ENCODE results near the gene MAGEB10.

MAGEB10 gene
- long read RNA-seq, result 0 reads

DNA sequence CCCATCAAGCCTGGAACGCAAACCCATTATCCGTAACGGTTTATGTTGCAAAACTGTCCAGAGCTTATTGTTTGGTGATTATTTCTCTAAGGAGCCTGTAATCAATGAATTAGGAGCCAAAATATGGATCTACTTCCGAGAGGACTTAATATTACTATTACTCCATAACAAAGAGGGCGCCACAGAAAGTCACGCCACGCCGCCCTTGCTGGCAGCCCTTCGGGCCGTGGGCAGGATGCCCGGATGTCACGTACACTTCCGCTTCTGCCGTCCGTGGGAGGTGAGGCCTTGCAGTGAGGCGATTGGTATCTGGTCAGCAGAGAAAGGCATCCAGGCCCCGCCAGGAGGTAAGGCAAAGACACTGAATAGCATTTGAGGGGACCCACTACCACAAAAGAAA is at the start of gene MAGEB10:
Gene MAGEB10 (plus strand): TSS at position 301 of the 400 bp plus-strand sequence. CDS start 13,317 bp downstream, outside the sequence.
- no peak for TF ChIP-seq GABPA (IDR thresholded peaks at IDR 0.05; ENCODE audit: low read depth)
- no peak for TF ChIP-seq REST (IDR thresholded peaks at IDR 0.05; ENCODE audit: insufficient replicate concordance, low read depth)
- TF ChIP-seq SPI1 (IDR thresholded peaks at IDR 0.05; ENCODE audit: borderline replicate concordance, low read depth), result no peak
- TF ChIP-seq, protein P1, sequence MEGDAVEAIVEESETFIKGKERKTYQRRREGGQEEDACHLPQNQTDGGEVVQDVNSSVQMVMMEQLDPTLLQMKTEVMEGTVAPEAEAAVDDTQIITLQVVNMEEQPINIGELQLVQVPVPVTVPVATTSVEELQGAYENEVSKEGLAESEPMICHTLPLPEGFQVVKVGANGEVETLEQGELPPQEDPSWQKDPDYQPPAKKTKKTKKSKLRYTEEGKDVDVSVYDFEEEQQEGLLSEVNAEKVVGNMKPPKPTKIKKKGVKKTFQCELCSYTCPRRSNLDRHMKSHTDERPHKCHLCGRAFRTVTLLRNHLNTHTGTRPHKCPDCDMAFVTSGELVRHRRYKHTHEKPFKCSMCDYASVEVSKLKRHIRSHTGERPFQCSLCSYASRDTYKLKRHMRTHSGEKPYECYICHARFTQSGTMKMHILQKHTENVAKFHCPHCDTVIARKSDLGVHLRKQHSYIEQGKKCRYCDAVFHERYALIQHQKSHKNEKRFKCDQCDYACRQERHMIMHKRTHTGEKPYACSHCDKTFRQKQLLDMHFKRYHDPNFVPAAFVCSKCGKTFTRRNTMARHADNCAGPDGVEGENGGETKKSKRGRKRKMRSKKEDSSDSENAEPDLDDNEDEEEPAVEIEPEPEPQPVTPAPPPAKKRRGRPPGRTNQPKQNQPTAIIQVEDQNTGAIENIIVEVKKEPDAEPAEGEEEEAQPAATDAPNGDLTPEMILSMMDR (IDR thresholded peaks at IDR 0.05; ENCODE audit: insufficient read depth, low read length), result no peak
- Histone ChIP-seq H3K27ac (replicated peaks) (no peak within 1 kb of the TSS), H3K27me3 (ENCODE audit: insufficient read depth, poor library complexity, severe bottlenecking) (no peaks in the 10 kb centered on the region), H3K4me3 (replicated peaks; ENCODE audit: insufficient read depth, low read length) (no peak within 1 kb of the TSS)
- DNase-seq (ENCODE audit: low read depth in 1 of 2, low spot score in 1 of 2), result no peak

DNA sequence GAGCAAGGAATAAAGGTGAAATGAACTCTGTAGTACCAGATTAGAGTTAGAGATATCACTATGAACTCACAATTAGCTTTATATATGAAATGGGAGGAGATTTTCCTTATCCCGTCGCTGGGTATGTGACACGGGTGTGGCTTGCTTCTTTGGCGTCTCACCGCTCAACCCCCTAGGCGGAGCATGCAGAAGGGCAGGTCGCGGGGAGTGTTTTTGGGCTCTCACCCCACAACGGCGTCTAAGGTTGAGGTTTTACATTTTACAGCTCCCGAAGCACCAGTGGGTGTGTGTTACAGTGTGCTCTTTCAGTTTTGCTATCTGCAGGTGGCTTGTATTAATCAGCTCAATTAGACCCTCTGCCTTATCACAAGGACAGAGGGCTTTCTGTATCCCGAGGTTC is 42.1 kb upstream of the MAGEB10 start:
- no peak overlapping the region for H3K27ac ChIP-seq (replicated peaks)
- DNase-seq (ENCODE audit: low read depth in 1 of 2, low spot score in 1 of 2), result no peak
- no peak overlapping the region for H3K4me3 ChIP-seq (replicated peaks; ENCODE audit: insufficient read depth, low read length)
- TF ChIP-seq REST (IDR thresholded peaks at IDR 0.05; ENCODE audit: insufficient replicate concordance, low read depth), result no peak
- TF ChIP-seq, protein P1 (IDR thresholded peaks at IDR 0.05; ENCODE audit: insufficient read depth, low read length), result no peak
- TF ChIP-seq GABPA (IDR thresholded peaks at IDR 0.05; ENCODE audit: low read depth), result no peak
- no peak for TF ChIP-seq SPI1 (IDR thresholded peaks at IDR 0.05; ENCODE audit: borderline replicate concordance, low read depth)
- no peak for TF ChIP-seq POLR2AphosphoS5 (IDR thresholded peaks at IDR 0.05; ENCODE audit: low read depth)
- H3K27me3 ChIP-seq (ENCODE audit: insufficient read depth, poor library complexity, severe bottlenecking), result no peaks in the 10 kb centered on the region

DNA sequence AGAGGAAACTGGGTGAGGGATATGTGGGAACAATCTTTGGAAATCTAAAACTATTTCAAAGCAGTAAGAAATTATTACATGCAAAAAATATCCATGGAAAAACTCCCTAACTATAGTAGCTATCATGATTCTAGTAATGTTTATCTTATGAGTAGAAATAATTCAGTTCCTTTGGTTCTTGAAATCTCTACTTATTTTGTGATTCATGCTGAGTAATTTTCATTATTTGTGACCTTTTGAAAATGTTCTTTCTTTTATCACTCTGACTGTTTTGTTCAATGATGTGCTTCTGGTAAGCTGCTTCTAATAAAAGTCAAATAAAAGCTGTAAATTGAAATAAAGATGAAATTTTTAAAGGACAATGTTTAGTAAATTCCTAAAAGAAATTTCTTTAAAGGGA is 40.4 kb upstream of the MAGEB10 start:
- H3K27me3 ChIP-seq (ENCODE audit: insufficient read depth, poor library complexity, severe bottlenecking), result no peaks in the 10 kb centered on the region
- no peak overlapping the region for H3K27ac ChIP-seq (replicated peaks)
- no peak overlapping the region for H3K4me3 ChIP-seq (replicated peaks; ENCODE audit: insufficient read depth, low read length)
- no peak for DNase-seq (ENCODE audit: low read depth in 1 of 2, low spot score in 1 of 2)
- TF ChIP-seq REST (IDR thresholded peaks at IDR 0.05; ENCODE audit: insufficient replicate concordance, low read depth) (no peak), POLR2AphosphoS5 (IDR thresholded peaks at IDR 0.05; ENCODE audit: low read depth) (no peak), GABPA (IDR thresholded peaks at IDR 0.05; ENCODE audit: low read depth) (no peak), SPI1 (IDR thresholded peaks at IDR 0.05; ENCODE audit: borderline replicate concordance, low read depth) (no peak)
- TF ChIP-seq, protein P1 (IDR thresholded peaks at IDR 0.05; ENCODE audit: insufficient read depth, low read length), result no peak
